GM20000 (cell line): ENCODE measurements around the gene EVC2.

Source experiments
- DNase-seq: peaks from one replicate; pipeline ENCODE4 v3.0.0; 2012; ENCODE audit warnings: low spot score
- TF ChIP-seq, protein P1 (sequence below): IDR thresholded peaks from 2 replicates; pipeline ENCODE4 v1.5.1; 2012; ENCODE audit warnings: mild to moderate bottlenecking, control low read depth; ENCODE audit errors: extremely low read depth, missing control alignments

Gene EVC2

DNA sequence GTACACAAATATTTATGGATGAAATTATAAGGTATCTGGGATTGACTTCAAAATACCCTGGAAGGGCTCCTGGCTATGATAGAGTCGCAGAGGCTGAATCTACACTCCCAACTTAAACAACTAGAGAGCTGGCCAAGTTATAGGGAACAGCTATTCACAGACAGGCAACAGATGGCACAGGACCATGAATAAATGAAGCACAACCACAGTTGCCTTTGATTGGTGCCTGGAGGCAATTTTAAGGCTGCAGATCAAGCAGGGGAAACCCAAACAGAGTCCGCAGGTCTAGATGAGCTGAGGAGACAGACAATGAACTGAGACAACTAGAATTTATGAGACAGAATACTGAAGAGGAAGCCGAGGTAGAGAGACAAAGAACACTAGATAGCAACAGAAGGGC is 155.9 kb downstream of the EVC2 start:
- TF ChIP-seq, protein P1, sequence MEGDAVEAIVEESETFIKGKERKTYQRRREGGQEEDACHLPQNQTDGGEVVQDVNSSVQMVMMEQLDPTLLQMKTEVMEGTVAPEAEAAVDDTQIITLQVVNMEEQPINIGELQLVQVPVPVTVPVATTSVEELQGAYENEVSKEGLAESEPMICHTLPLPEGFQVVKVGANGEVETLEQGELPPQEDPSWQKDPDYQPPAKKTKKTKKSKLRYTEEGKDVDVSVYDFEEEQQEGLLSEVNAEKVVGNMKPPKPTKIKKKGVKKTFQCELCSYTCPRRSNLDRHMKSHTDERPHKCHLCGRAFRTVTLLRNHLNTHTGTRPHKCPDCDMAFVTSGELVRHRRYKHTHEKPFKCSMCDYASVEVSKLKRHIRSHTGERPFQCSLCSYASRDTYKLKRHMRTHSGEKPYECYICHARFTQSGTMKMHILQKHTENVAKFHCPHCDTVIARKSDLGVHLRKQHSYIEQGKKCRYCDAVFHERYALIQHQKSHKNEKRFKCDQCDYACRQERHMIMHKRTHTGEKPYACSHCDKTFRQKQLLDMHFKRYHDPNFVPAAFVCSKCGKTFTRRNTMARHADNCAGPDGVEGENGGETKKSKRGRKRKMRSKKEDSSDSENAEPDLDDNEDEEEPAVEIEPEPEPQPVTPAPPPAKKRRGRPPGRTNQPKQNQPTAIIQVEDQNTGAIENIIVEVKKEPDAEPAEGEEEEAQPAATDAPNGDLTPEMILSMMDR = no peak
- DNase-seq = no peak

DNA sequence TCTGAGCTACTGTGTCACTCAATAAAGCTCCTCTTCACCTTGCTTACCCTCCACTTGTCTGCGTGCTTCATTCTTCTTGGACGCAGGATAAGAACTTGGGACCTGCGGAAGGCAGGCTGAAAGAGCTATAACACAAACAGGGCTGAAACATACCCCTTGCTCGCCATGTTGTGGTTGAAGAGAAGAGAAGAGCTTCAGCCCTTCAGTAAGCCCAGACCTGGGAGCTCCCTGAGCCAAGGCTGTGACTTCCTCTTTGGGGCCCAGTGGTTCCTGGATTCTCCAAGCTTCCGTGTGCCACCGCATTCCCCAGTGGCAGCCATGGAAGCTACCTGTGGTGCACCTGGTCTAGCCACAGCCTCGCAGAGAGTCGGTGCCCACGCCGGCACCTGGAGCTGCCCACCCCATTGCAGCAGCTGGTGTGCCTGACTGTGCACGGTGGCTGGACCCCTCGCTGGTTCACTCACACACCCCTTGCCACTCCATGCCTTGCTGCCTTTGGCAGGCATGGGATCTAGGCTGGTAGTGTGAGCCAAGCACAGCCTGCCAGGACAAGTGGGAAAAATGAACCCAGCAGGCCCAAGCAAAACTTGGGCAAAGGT is 160.6 kb downstream of the EVC2 start:
- DNase-seq = no peak
- TF ChIP-seq, protein P1 = no peak

DNA sequence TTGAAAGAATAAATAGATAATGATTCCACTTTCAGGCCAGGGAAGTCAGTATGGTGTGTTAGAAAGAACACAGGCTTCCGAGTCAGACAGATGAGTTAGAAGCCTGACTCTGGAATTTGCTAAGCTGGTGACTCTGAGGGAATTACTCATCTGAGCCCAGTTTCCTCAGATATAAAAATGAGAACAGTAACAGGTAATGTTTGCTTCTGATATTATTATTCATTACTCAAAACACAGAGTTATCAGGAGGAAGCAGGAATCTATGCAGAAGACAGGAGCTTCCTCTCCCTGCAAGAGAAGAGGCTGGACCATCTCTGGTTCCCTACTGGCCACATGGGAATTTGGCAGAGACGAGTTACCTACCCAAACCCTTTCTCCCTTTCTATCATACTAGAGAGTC is 163.1 kb downstream of the EVC2 start:
- TF ChIP-seq, protein P1 = no peak
- DNase-seq = no peak

DNA sequence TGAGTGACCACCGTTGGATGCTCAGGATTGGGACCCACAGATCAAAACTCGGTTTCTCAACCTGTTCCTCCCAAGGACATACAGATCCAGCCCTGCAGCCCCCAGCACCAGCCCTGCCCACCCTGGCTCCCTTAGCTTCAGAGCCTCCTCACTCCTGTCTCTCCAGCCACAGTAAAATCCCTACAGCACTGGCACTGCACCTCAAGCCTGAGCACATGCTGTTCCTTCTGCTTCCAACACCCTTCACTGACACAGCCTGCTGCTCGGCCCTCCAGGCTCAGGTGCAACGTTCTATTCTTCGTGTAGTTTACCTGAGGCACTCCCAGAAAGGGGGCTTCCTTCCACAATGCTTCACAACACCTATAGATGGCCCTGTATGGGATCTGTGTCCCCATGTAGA is 163.6 kb downstream of the EVC2 start:
- TF ChIP-seq, protein P1 = no peak
- DNase-seq = no peak

DNA sequence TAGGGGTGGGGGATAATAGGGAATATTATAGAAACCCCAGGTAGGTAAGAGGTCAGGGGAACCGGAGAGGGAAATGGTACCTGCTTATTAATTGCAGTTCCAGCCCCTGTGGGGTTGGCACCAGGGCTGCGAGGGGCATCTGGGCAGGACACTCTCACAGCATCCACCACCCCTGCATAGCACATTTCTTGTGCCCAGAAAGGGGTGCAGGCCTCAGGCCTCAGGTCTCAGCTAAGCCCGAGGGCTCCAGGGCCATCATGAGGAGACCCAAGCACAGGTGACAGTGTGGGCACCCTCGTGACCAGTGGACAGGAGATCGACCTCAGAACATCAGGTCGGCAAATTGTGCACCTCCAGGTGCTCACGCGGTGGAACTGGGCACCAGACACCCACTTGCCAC is 164.7 kb downstream of the EVC2 start:
- TF ChIP-seq, protein P1 = no peak

DNA sequence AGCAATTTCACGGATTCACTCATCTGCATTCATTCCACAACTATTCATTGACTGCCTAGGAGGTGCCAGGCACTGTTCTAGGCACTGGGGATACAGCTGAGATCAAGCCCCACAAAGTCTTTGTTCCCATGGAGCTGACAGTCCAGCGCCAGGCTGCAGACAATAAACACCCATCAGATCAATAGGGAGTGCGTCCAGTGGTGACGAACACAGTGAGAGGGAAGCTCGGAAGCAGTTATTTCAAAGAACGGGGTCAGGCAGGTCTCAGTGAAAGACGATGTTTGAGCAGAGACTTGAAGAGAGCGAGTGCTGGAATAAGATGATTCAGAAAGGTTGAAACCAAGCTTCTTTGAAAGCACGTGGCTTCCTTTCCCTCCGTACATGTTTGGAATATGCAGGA is 167.2 kb downstream of the EVC2 start:
- DNase-seq = no peak
- TF ChIP-seq, protein P1 = no peak

More for the DNA sequence above, 164.7 kb downstream of the EVC2 start:
- DNase-seq = no peak

DNA sequence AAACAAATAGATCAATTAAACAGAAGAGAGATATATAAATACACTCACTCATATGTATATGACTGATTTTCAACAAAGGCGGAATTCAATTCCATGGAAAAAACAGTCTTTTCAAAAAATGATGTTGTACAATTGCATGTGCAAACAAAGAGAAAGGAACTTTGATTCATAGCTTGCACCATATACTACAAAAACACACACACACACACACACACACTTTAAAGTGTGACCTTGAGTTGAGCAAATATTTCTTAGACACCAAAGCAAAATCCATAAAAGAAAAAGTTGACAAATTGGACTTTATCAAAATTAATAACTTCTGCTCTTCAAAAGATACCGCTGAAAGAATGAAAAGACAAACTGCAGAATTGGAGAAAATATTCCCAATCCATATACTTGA is 168.8 kb downstream of the EVC2 start:
- no peak for DNase-seq
- TF ChIP-seq, protein P1 = no peak
